Measurements from ENCODE around the gene EXOC8.

EXOC8 gene

GRCh38 chr1:231327617-231328016, 10.0 kb downstream of the EXOC8 start:
- no peak for FAIRE-seq
- TF ChIP-seq POLR2A (IDR thresholded peaks at IDR 0.05; ENCODE audit: low read depth, low read length) (no peak), POLR2AphosphoS5 (IDR thresholded peaks at IDR 0.05; ENCODE audit: low read depth, low read length) (no peak), PAX5 (IDR thresholded peaks at IDR 0.05; ENCODE audit: insufficient read depth, low read length, severe bottlenecking) (no peak), POU2F2 (IDR thresholded peaks at IDR 0.05; ENCODE audit: low read depth, low read length) (no peak), SPI1 (IDR thresholded peaks at IDR 0.05; ENCODE audit: low read depth, low read length) (no peak), TAF1 (IDR thresholded peaks at IDR 0.05; ENCODE audit: low read depth, low read length) (no peak)
- no peak for DNase-seq (ENCODE audit: insufficient read length, low spot score)

GRCh38 chr1:231326248-231326647, 11.4 kb downstream of the EXOC8 start:
- no peak for TF ChIP-seq POLR2A (IDR thresholded peaks at IDR 0.05; ENCODE audit: low read depth, low read length)
- FAIRE-seq = no peak

GRCh38 chr1:231324660-231325059, 13.0 kb downstream of the EXOC8 start:
- TF ChIP-seq SPI1 (IDR thresholded peaks at IDR 0.05; ENCODE audit: low read depth, low read length) (no peak), PAX5 (IDR thresholded peaks at IDR 0.05; ENCODE audit: insufficient read depth, low read length, severe bottlenecking) (no peak), POU2F2 (IDR thresholded peaks at IDR 0.05; ENCODE audit: low read depth, low read length) (no peak), POLR2AphosphoS5 (IDR thresholded peaks at IDR 0.05; ENCODE audit: low read depth, low read length) (no peak), TAF1 (IDR thresholded peaks at IDR 0.05; ENCODE audit: low read depth, low read length) (no peak), POLR2A (IDR thresholded peaks at IDR 0.05; ENCODE audit: low read depth, low read length) (no peak)
- FAIRE-seq = no peak
- DNase-seq (ENCODE audit: insufficient read length, low spot score) = no peak

More at GRCh38 chr1:231326248-231326647, 11.4 kb downstream of the EXOC8 start:
- no peak for DNase-seq (ENCODE audit: insufficient read length, low spot score)

- no peak for DNase-seq (ENCODE audit: insufficient read length, low spot score)
- no peak for FAIRE-seq
- TF ChIP-seq POLR2A (IDR thresholded peaks at IDR 0.05; ENCODE audit: low read depth, low read length) (no peak), SPI1 (IDR thresholded peaks at IDR 0.05; ENCODE audit: low read depth, low read length) (no peak), POU2F2 (IDR thresholded peaks at IDR 0.05; ENCODE audit: low read depth, low read length) (no peak), POLR2AphosphoS5 (IDR thresholded peaks at IDR 0.05; ENCODE audit: low read depth, low read length) (no peak), PAX5 (IDR thresholded peaks at IDR 0.05; ENCODE audit: insufficient read depth, low read length, severe bottlenecking) (no peak), TAF1 (IDR thresholded peaks at IDR 0.05; ENCODE audit: low read depth, low read length) (no peak)
Observed at GRCh38 chr1:231322880-231323530, 14.6 kb downstream of the EXOC8 start.

- DNase-seq (ENCODE audit: insufficient read length, low spot score) (no peak), FAIRE-seq (no peak)
- no peak for TF ChIP-seq TAF1 (IDR thresholded peaks at IDR 0.05; ENCODE audit: low read depth, low read length)
- no peak for TF ChIP-seq POU2F2 (IDR thresholded peaks at IDR 0.05; ENCODE audit: low read depth, low read length)
- no peak for TF ChIP-seq PAX5 (IDR thresholded peaks at IDR 0.05; ENCODE audit: insufficient read depth, low read length, severe bottlenecking)
- no peak for TF ChIP-seq SPI1 (IDR thresholded peaks at IDR 0.05; ENCODE audit: low read depth, low read length)
- no peak for TF ChIP-seq POLR2AphosphoS5 (IDR thresholded peaks at IDR 0.05; ENCODE audit: low read depth, low read length)
- no peak for TF ChIP-seq POLR2A (IDR thresholded peaks at IDR 0.05; ENCODE audit: low read depth, low read length)
Observed at GRCh38 chr1:231319080-231319479, 18.6 kb downstream of the EXOC8 start.

GRCh38 chr1:231318568-231318967, 19.1 kb downstream of the EXOC8 start:
- DNase-seq (ENCODE audit: insufficient read length, low spot score) (no peak), FAIRE-seq (no peak)
- TF ChIP-seq POLR2A (IDR thresholded peaks at IDR 0.05; ENCODE audit: low read depth, low read length) (no peak), POU2F2 (IDR thresholded peaks at IDR 0.05; ENCODE audit: low read depth, low read length) (no peak), POLR2AphosphoS5 (IDR thresholded peaks at IDR 0.05; ENCODE audit: low read depth, low read length) (no peak), PAX5 (IDR thresholded peaks at IDR 0.05; ENCODE audit: insufficient read depth, low read length, severe bottlenecking) (no peak)

GRCh38 chr1:231318015-231318355, 19.7 kb downstream of the EXOC8 start:
- DNase-seq (ENCODE audit: insufficient read length, low spot score) (no peak), FAIRE-seq (no peak)
- no peak for TF ChIP-seq POLR2A (IDR thresholded peaks at IDR 0.05; ENCODE audit: low read depth, low read length)
- TF ChIP-seq PAX5 (IDR thresholded peaks at IDR 0.05; ENCODE audit: insufficient read depth, low read length, severe bottlenecking) = no peak
- no peak for TF ChIP-seq POU2F2 (IDR thresholded peaks at IDR 0.05; ENCODE audit: low read depth, low read length)
- TF ChIP-seq POLR2AphosphoS5 (IDR thresholded peaks at IDR 0.05; ENCODE audit: low read depth, low read length) = no peak
- TF ChIP-seq SPI1 (IDR thresholded peaks at IDR 0.05; ENCODE audit: low read depth, low read length) = no peak
- TF ChIP-seq TAF1 (IDR thresholded peaks at IDR 0.05; ENCODE audit: low read depth, low read length) = no peak

GRCh38 chr1:231317306-231318014, 20.2 kb downstream of the EXOC8 start:
- DNase-seq (ENCODE audit: insufficient read length, low spot score) (no peak), FAIRE-seq (no peak)
- TF ChIP-seq POU2F2 (IDR thresholded peaks at IDR 0.05; ENCODE audit: low read depth, low read length) = no peak
- no peak for TF ChIP-seq SPI1 (IDR thresholded peaks at IDR 0.05; ENCODE audit: low read depth, low read length)
- no peak for TF ChIP-seq POLR2A (IDR thresholded peaks at IDR 0.05; ENCODE audit: low read depth, low read length)
- TF ChIP-seq TAF1 (IDR thresholded peaks at IDR 0.05; ENCODE audit: low read depth, low read length) = no peak
- TF ChIP-seq PAX5 (IDR thresholded peaks at IDR 0.05; ENCODE audit: insufficient read depth, low read length, severe bottlenecking) = no peak
- no peak for TF ChIP-seq POLR2AphosphoS5 (IDR thresholded peaks at IDR 0.05; ENCODE audit: low read depth, low read length)

- FAIRE-seq (peak; percentile 83), DNase-seq (ENCODE audit: insufficient read length, low spot score) (peak; percentile 41)
Observed at GRCh38 chr1:231315887-231316286, 21.8 kb downstream of the EXOC8 start.

More at GRCh38 chr1:231315887-231316286, 21.8 kb downstream of the EXOC8 start:
- TF ChIP-seq SPI1 (IDR thresholded peaks at IDR 0.05; ENCODE audit: low read depth, low read length) (no peak), POLR2AphosphoS5 (IDR thresholded peaks at IDR 0.05; ENCODE audit: low read depth, low read length) (no peak), PAX5 (IDR thresholded peaks at IDR 0.05; ENCODE audit: insufficient read depth, low read length, severe bottlenecking) (no peak), POLR2A (IDR thresholded peaks at IDR 0.05; ENCODE audit: low read depth, low read length) (no peak), POU2F2 (IDR thresholded peaks at IDR 0.05; ENCODE audit: low read depth, low read length) (no peak), TAF1 (IDR thresholded peaks at IDR 0.05; ENCODE audit: low read depth, low read length) (no peak)
